ENCODE data around the gene NAP1L5.
A peak's percentile ranks its signal among the peaks of the same experiment; 100 is the strongest.

NAP1L5 gene

GRCh38 chr4:88659055-88659889 is 38.4 kb downstream of the NAP1L5 start:
- DNase-seq: peak in 1 of 2 donors; percentile 7

GRCh38 chr4:88655226-88655625 is 42.4 kb downstream of the NAP1L5 start:
- DNase-seq: no peak

- no peak for DNase-seq
These were observed 44.2 kb downstream of the NAP1L5 start for GRCh38 chr4:88653371-88653946.

- no peak for DNase-seq
These were observed 47.9 kb downstream of the NAP1L5 start for GRCh38 chr4:88649716-88650115.

- no peak for DNase-seq
These were observed 50.9 kb downstream of the NAP1L5 start for GRCh38 chr4:88646528-88647280.

GRCh38 chr4:88645994-88646393 is 51.6 kb downstream of the NAP1L5 start:
- no peak for DNase-seq
